ENCODE data around the gene HDDC3.

DNA sequence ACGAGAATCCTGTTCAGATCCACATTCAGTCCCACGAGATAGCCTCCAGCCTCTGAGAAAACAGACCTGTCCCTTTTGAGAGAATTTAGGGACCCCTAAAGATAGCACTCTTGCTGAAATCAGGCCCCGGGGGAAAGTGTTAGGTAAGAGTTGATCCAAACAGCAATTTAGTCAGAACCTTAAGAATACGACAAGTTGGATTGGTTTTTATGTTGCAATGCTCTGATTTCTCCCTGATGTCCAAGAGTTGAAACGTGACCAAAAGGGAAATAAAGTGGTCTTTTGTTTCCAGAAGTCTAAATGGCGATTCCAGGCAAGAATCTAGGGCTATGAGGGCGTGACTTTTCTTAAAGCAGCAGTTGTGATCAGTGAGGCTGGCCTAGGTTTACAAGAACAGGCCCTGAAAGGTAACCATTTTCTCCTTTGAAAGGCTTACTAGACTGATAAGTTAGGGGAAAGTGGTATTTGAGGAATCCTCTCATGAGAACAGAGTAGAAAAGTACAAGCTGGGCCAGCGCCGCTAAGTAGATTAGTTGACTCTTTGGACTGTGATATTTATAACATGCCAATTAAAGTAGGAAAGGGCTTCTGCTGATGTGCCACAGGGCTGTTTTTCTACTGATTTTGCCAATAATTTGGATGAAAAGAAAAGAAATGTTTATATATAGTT, 24.4 kb downstream of the HDDC3 start:
- TF ChIP-seq, protein P1, sequence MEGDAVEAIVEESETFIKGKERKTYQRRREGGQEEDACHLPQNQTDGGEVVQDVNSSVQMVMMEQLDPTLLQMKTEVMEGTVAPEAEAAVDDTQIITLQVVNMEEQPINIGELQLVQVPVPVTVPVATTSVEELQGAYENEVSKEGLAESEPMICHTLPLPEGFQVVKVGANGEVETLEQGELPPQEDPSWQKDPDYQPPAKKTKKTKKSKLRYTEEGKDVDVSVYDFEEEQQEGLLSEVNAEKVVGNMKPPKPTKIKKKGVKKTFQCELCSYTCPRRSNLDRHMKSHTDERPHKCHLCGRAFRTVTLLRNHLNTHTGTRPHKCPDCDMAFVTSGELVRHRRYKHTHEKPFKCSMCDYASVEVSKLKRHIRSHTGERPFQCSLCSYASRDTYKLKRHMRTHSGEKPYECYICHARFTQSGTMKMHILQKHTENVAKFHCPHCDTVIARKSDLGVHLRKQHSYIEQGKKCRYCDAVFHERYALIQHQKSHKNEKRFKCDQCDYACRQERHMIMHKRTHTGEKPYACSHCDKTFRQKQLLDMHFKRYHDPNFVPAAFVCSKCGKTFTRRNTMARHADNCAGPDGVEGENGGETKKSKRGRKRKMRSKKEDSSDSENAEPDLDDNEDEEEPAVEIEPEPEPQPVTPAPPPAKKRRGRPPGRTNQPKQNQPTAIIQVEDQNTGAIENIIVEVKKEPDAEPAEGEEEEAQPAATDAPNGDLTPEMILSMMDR (IDR thresholded peaks at IDR 0.05; ENCODE audit: extremely low read depth in 1 of 2, insufficient read depth in 1 of 2, low read depth in 1 of 2, low read length in 2 of 2): no peak
- TF ChIP-seq EZH2 (IDR thresholded peaks at IDR 0.05; ENCODE audit: borderline replicate concordance, low read depth, low read length, severe bottlenecking) (no peak), POLR2A (IDR thresholded peaks at IDR 0.05; ENCODE audit: low read depth, low read length) (no peak), POLR2AphosphoS5 (IDR thresholded peaks at IDR 0.05; ENCODE audit: insufficient read depth, low read depth, low read length) (no peak), MAX (IDR thresholded peaks at IDR 0.05; ENCODE audit: insufficient read depth, insufficient read length) (no peak), GATA2 (IDR thresholded peaks at IDR 0.05; ENCODE audit: insufficient read depth, insufficient read length, low read depth, low read length) (no peak), MYC (IDR thresholded peaks at IDR 0.05; ENCODE audit: low read depth, low read length) (no peak)
